ENCODE results near the gene SDCBP2.

SDCBP2 gene

GRCh38 chr20:1313236-1313964 is 15.5 kb downstream of the SDCBP2 start:
- peak in 2 of 3 donors; percentile 38 to 55 for DNase-seq (ENCODE audit: low read depth in 3 of 3, low spot score in 1 of 3)

- no peak for DNase-seq (ENCODE audit: low read depth in 3 of 3, low spot score in 1 of 3)
Measured at GRCh38 chr20:1312904-1313235, 16.1 kb downstream of the SDCBP2 start.

GRCh38 chr20:1312308-1312707 is 16.6 kb downstream of the SDCBP2 start:
- DNase-seq (ENCODE audit: low read depth in 3 of 3, low spot score in 1 of 3): no peak

- no peak for DNase-seq (ENCODE audit: low read depth in 3 of 3, low spot score in 1 of 3)
Measured at GRCh38 chr20:1310506-1311190, 18.3 kb downstream of the SDCBP2 start.

GRCh38 chr20:1310071-1310470 is 18.9 kb downstream of the SDCBP2 start:
- no peak for DNase-seq (ENCODE audit: low read depth in 3 of 3, low spot score in 1 of 3)

GRCh38 chr20:1309439-1309847 is 19.5 kb downstream of the SDCBP2 start:
- no peak for DNase-seq (ENCODE audit: low read depth in 3 of 3, low spot score in 1 of 3)

- no peak for DNase-seq (ENCODE audit: low read depth in 3 of 3, low spot score in 1 of 3)
Measured at GRCh38 chr20:1308702-1309095, 20.2 kb downstream of the SDCBP2 start.

GRCh38 chr20:1308067-1308701 is 20.8 kb downstream of the SDCBP2 start:
- DNase-seq (ENCODE audit: low read depth in 3 of 3, low spot score in 1 of 3): no peak

- DNase-seq (ENCODE audit: low read depth in 3 of 3, low spot score in 1 of 3): no peak
Measured at GRCh38 chr20:1307571-1307971, 21.4 kb downstream of the SDCBP2 start.

- no peak for DNase-seq (ENCODE audit: low read depth in 3 of 3, low spot score in 1 of 3)
Measured at GRCh38 chr20:1307171-1307570, 21.8 kb downstream of the SDCBP2 start.

- no peak for DNase-seq (ENCODE audit: low read depth in 3 of 3, low spot score in 1 of 3)
Measured at GRCh38 chr20:1306316-1307135, 22.4 kb downstream of the SDCBP2 start.

- DNase-seq (ENCODE audit: low read depth in 3 of 3, low spot score in 1 of 3): no peak
Measured at GRCh38 chr20:1305712-1306111, 23.2 kb downstream of the SDCBP2 start.

GRCh38 chr20:1304710-1305515 is 24.0 kb downstream of the SDCBP2 start:
- DNase-seq (ENCODE audit: low read depth in 3 of 3, low spot score in 1 of 3): no peak

GRCh38 chr20:1302685-1303541 is 26.0 kb downstream of the SDCBP2 start:
- DNase-seq (ENCODE audit: low read depth in 3 of 3, low spot score in 1 of 3): no peak

GRCh38 chr20:1301031-1301529 is 27.9 kb downstream of the SDCBP2 start:
- peak in 1 of 3 donors; percentile 21 for DNase-seq (ENCODE audit: low read depth in 3 of 3, low spot score in 1 of 3)

GRCh38 chr20:1300083-1300840 is 28.7 kb downstream of the SDCBP2 start:
- DNase-seq (ENCODE audit: low read depth in 3 of 3, low spot score in 1 of 3): no peak

GRCh38 chr20:1299522-1299921 is 29.4 kb downstream of the SDCBP2 start:
- DNase-seq (ENCODE audit: low read depth in 3 of 3, low spot score in 1 of 3): no peak

GRCh38 chr20:1298888-1299511 is 29.9 kb downstream of the SDCBP2 start:
- no peak for DNase-seq (ENCODE audit: low read depth in 3 of 3, low spot score in 1 of 3)

Measured in stimulated activated CD4-positive, alpha-beta T cell treated with anti-CD3 and anti-CD28 coated beads, TNF-alpha, amount 100 ng/mL, for 1 hour (primary cell).